Retinal pigment epithelial cell (primary cell): Measurements from ENCODE around the gene NFKBIZ.
"Not testable (repeated sequence)": the region's sequence is repeated elsewhere in the genome, so short reads cannot be mapped to it uniquely, and the experiment has no call there.

ENCODE experiments used
- DNase-seq: peaks from one replicate; pipeline ENCODE4 v3.0.0-alpha.2; 2010; ENCODE audit warnings: low read depth
- H3K4me3 ChIP-seq: 2 replicates; pipeline ENCODE4 v1.5.1; 2011; ENCODE audit warnings: mild to moderate bottlenecking, low read length, control low read depth, moderate library complexity
- CTCF ChIP-seq: conservative IDR thresholded peaks from 2 replicates; pipeline ENCODE4 v1.5.1; 2011; ENCODE audit warnings: low read depth, low read length, control low read depth, inconsistent platforms

The NFKBIZ gene

GRCh38 chr3:101902041-101902440 is 52.7 kb downstream of the NFKBIZ start:
- TF ChIP-seq CTCF = no peak
- no peak overlapping the region for H3K4me3 ChIP-seq
- peak; percentile 11 for DNase-seq

- no peak overlapping the region for H3K4me3 ChIP-seq
- TF ChIP-seq CTCF = no peak
- no peak for DNase-seq
Measured at GRCh38 chr3:101903451-101903871, 54.1 kb downstream of the NFKBIZ start.

- H3K4me3 ChIP-seq, DNase-seq: not testable (repeated sequence)
Measured at GRCh38 chr3:101905573-101905972, 56.3 kb downstream of the NFKBIZ start.
